ENCODE measurements around the gene CLP1.

CLP1 gene

DNA sequence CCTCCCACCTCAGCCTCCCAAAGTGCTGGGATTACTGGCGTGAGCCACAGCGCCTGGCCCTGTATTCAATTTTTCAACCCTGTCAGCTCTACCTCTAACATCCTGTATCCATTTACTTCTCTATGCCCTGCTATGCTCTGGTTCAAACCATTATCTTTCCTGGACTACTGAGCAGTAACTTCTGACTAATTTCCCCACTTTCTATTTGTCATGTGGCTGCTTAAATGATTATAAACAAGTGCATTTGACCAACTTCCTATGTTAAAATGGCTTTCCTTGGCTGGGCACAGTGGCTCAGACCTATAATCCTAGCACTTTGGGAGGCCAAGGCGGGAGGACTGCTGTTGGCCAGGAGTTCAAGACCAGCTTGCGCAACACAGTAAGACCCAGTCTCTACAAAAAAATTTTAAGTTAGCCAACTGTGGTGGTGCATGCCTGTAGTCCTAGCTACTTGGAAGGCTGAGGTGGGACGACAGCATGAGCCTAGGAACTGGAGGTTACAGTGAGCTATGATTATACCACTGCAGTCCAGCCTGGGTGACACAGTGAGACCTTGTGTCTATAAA, 52.3 kb downstream of the CLP1 start:
- DNase-seq = no peak
- no peak for TF ChIP-seq POLR2A (IDR thresholded peaks at IDR 0.05; ENCODE audit: low read length)
- no peak for TF ChIP-seq GATA1 (IDR thresholded peaks at IDR 0.05; ENCODE audit: low read depth, low read length)
